ENCODE measurements around the gene ZFP62. TPM values are rescaled to one million over a fixed set of nuclear protein-coding genes. Genes with fewer than 3 reads are reported as not detected.
A peak's percentile ranks its signal among the peaks of the same experiment; 100 is the strongest.

Gene ZFP62
- total RNA-seq, 1 donor from 2014 or later = 15.9 TPM

GRCh38 chr5:180869587-180869986 is 8.5 kb upstream of the ZFP62 start:
- TF ChIP-seq CTCF (IDR thresholded peaks at IDR 0.05; ENCODE audit: borderline replicate concordance) = no peak
- Histone ChIP-seq H3K9me3 (replicated peaks) (no peaks in the 10 kb centered on the region), H3K4me1 (no peaks in the 10 kb centered on the region), H3K27ac (replicated peaks) (no peak overlapping the region), H3K4me3 (no peak overlapping the region), H3K36me3 (no peaks in the 10 kb centered on the region), H3K27me3 (ENCODE audit: low read depth) (peaks cover 7% of the 10 kb centered on the region)
- no peak for DNase-seq
- intact Hi-C loops (cut with micrococcal nuclease) = loop anchor here (5.0 kb wide), 1 partner anchor 87 kb away; no protein-coding TSS in a partner anchor

GRCh38 chr5:180868960-180869359 is 7.9 kb upstream of the ZFP62 start:
- no peak overlapping the region for H3K27ac ChIP-seq (replicated peaks)
- H3K4me3 ChIP-seq = no peak overlapping the region
- H3K27me3 ChIP-seq (ENCODE audit: low read depth) = peaks cover 7% of the 10 kb centered on the region
- H3K9me3 ChIP-seq (replicated peaks) = no peaks in the 10 kb centered on the region
- H3K4me1 ChIP-seq = no peaks in the 10 kb centered on the region
- H3K36me3 ChIP-seq = no peaks in the 10 kb centered on the region
- intact Hi-C loops (cut with micrococcal nuclease) = loop anchor here (5.0 kb wide), 1 partner anchor 87 kb away; no protein-coding TSS in a partner anchor
- peak; percentile 78 for DNase-seq
- peak; percentile 79 for TF ChIP-seq CTCF (IDR thresholded peaks at IDR 0.05; ENCODE audit: borderline replicate concordance)

- TF ChIP-seq CTCF (IDR thresholded peaks at IDR 0.05; ENCODE audit: borderline replicate concordance) = no peak
- H3K27me3 ChIP-seq (ENCODE audit: low read depth) = peaks cover 7% of the 10 kb centered on the region
- no peaks in the 10 kb centered on the region for H3K4me1 ChIP-seq
- H3K36me3 ChIP-seq = no peaks in the 10 kb centered on the region
- no peaks in the 10 kb centered on the region for H3K9me3 ChIP-seq (replicated peaks)
- no peak overlapping the region for H3K27ac ChIP-seq (replicated peaks)
- intact Hi-C loops (cut with micrococcal nuclease) = loop anchor here (5.0 kb wide), 1 partner anchor 85 kb away; no protein-coding TSS in a partner anchor
- no peak overlapping the region for H3K4me3 ChIP-seq
- DNase-seq = no peak
Measured at GRCh38 chr5:180866985-180867384, 5.9 kb upstream of the ZFP62 start.

GRCh38 chr5:180865981-180866695 is 5.1 kb upstream of the ZFP62 start:
- intact Hi-C loops (cut with micrococcal nuclease) = loop anchor here (5.0 kb wide), 1 partner anchor 84 kb away; no protein-coding TSS in a partner anchor
- Histone ChIP-seq H3K36me3 (no peaks in the 10 kb centered on the region), H3K9me3 (replicated peaks) (no peaks in the 10 kb centered on the region), H3K4me1 (peaks cover 7% of the 10 kb centered on the region), H3K4me3 (no peak overlapping the region), H3K27me3 (ENCODE audit: low read depth) (peaks cover 7% of the 10 kb centered on the region), H3K27ac (replicated peaks) (no peak overlapping the region)
- no peak for TF ChIP-seq CTCF (IDR thresholded peaks at IDR 0.05; ENCODE audit: borderline replicate concordance)
- no peak for DNase-seq

GRCh38 chr5:180862645-180863044 is 1.6 kb upstream of the ZFP62 start:
- intact Hi-C loops (cut with micrococcal nuclease) = no loop called here
- H3K27ac ChIP-seq (replicated peaks) = no peak overlapping the region
- peaks cover 9% of the 10 kb centered on the region for H3K36me3 ChIP-seq
- no peak overlapping the region for H3K4me3 ChIP-seq
- TF ChIP-seq CTCF (IDR thresholded peaks at IDR 0.05; ENCODE audit: borderline replicate concordance) = no peak
- no peak for DNase-seq
- peaks cover 7% of the 10 kb centered on the region for H3K27me3 ChIP-seq (ENCODE audit: low read depth)
- H3K9me3 ChIP-seq (replicated peaks) = no peaks in the 10 kb centered on the region
- H3K4me1 ChIP-seq = peaks cover 23% of the 10 kb centered on the region

Measured in left ventricle myocardium inferior (tissue), 1 donor.